Heart left ventricle (tissue), 16 donors: ENCODE data around the gene THOC7. TPM values are rescaled to one million over a fixed set of nuclear protein-coding genes. Genes with fewer than 3 reads are reported as not detected.
A peak's percentile ranks its signal among the peaks of the same experiment; 100 is the strongest.

Experiments
- ATAC-seq, 4 donors: fragments of 200-7000 bp; cut with Tn5 transposase; one replicate each; pipeline ENCODE4 v1.9.1; 2020 to 2022; ENCODE audit warnings: moderate library complexity in 4 of 4, mild to moderate bottlenecking in 3 of 4, moderate number of reproducible peaks in 1 of 4
- DNase-seq, 5 donors: peaks; one replicate each; pipeline ENCODE4 v3.0.0-alpha.2; 2020
- H3K27ac ChIP-seq, 12 donors: fragments of 200-600 bp; sonication (generic) in 4 of 12; one replicate each; pipeline versions ENCODE4 v1.5.0 to v1.8.0; 2016 to 2022; ENCODE audit warnings: mild to moderate bottlenecking in 2 of 12
- H3K27me3 ChIP-seq, 9 donors: fragments of 200-600 bp; sonication (generic) in 2 of 9; one replicate each; pipeline versions ENCODE4 v1.5.1 to v1.8.0; 2016 to 2022; ENCODE audit warnings: mild to moderate bottlenecking in 3 of 9
- H3K36me3 ChIP-seq, 9 donors: fragments of 200-600 bp; sonication (generic) in 2 of 9; one replicate each; pipeline versions ENCODE4 v1.5.0 to v1.8.0; 2018 to 2022; ENCODE audit warnings: mild to moderate bottlenecking in 2 of 9
- H3K4me1 ChIP-seq, 12 donors: fragments of 200-600 bp; sonication (generic) in 4 of 12; one replicate each; pipeline versions ENCODE4 v1.5.0 to v1.8.0; 2016 to 2022; ENCODE audit warnings: mild to moderate bottlenecking in 3 of 12
- H3K4me3 ChIP-seq, 12 donors: fragments of 200-600 bp; sonication (generic) in 4 of 12; one replicate each; pipeline versions ENCODE4 v1.5.0 to v1.8.0; 2017 to 2022; ENCODE audit warnings: mild to moderate bottlenecking in 9 of 12, moderate library complexity in 4 of 12
- H3K9me3 ChIP-seq, 12 donors: fragments of 200-600 bp; sonication (generic) in 4 of 12; one replicate each; pipeline versions ENCODE4 v1.5.0 to v1.8.0; 2016 to 2022; ENCODE audit warnings: mild to moderate bottlenecking in 1 of 12
- CTCF ChIP-seq, 12 donors: fragments of 200-600 bp; sonication (generic) in 4 of 12; IDR thresholded peaks; one replicate each; pipeline versions ENCODE4 v1.5.0 to v1.8.0; 2018 to 2022; ENCODE audit warnings: antibody characterized with exemption in 12 of 12, mild to moderate bottlenecking in 5 of 12
- POLR2A ChIP-seq, 2 donors: fragments of 450-650 bp; IDR thresholded peaks; one replicate each; pipeline ENCODE4 v1.6.1; 2017; ENCODE audit warnings: antibody characterized with exemption in 2 of 2, mild to moderate bottlenecking in 2 of 2, moderate library complexity in 2 of 2
- WGBS, 4 donors: extraction: QIAGEN DNeasy Blood & Tissue Kit in 2 of 4; methylation state at CpG; one replicate each; pipeline versions ENCODE4 v1.1.5 to v1.1.7; 2013 to 2018; 5-methylcytosine and 5-hydroxymethylcytosine counted together
- intact Hi-C, 10 donors: fragments of 100-400 bp; cut with DNase I; formaldehyde crosslinking; loops; one replicate each; pipeline versions ENCODE4 v1.11.1 to v1.14.2; 2022
- polyA plus RNA-seq, 2 donors: library from polyadenylated mRNA; stranded (reverse); fragments of 200-250 nt; gene quantifications; one replicate each; pipeline ENCODE4 v1.2.3, GENCODE V29; 2013
- total RNA-seq, 9 donors: library from RNA; depleted of rRNA in 2 of 9; stranded (reverse); fragments of >200 nt in 2 of 9; fragmentation: NEBNext Ultra II Directional in 3 of 9; extraction: Animal tissue kit (Norgen Biotek cat#: 25700) in 3 of 9; gene quantifications; one replicate each; pipeline versions ENCODE4 v1.1.0 to v1.2.4, GENCODE V29; 2016 to 2023
- donor health status: ischemic (EF 13 %, LVEDD 7.1; RV severe dilation, severe dysfunction).
- donor health status: healthy with polysubstance abuse.
- donor health status: DM: no; HTN: yes; CAD: no.
- donor health status: DM: no; HTN: no; CAD: no.
- donor health status: ischemic (EF 25% LVEDD 6.9; RV normal size, moderate dysfunction).
- donor health status: ischemic (EF 25% LVEDD 5.7; RV mildly dilated, moderate dysfunction).
- donor health status: healthy.
- donor health status: DM: yes; HTN: yes; CAD: no.
- donor health status: ischemic (EF 35%, LVEDD 5.7; RV mildly dilated, moderate dysfunction).
- donor health status: nonischemic (EF 11% LVEDD 7.7; RV severe dilation, severe dysfunction).
- donor health status: DM: yes; HTN: yes; CAD: no.
- donor health status: PGD.
- donor health status: ischemic (EF 29% LVEDD 5.4; RV normal size, mild dysfunction).
- donor health status: nonischemic (EF 23%, LVEDD 6.1; RV moderate dilation, normal function).

The THOC7 gene
- total and polyA plus RNA-seq, 11 donors: 63.6 to 171 (median 77.4) TPM

- intact Hi-C loops: loop anchor here in 8 of 10 donors (2.0 to 10.0 kb wide), 5 partner anchors 37 to 130 kb away; partner anchors contain the start of gene SCAANT1 (in 5 of the 8)
- no peaks in the 10 kb centered on the region for H3K27me3 ChIP-seq
- no peaks in the 10 kb centered on the region for H3K9me3 ChIP-seq
- DNase-seq: no peak
- WGBS, 4 donors: 7 to 15% (median 8%) methylated on average over 3 of the region's 3 CpGs
- H3K4me1 ChIP-seq: peaks cover 3 to 22% (median 15%) of the 10 kb centered on the region in 12 donors
- peak overlapping the region; percentile 89 to 99 (median 96) for H3K4me3 ChIP-seq
- H3K36me3 ChIP-seq: peaks cover 0 to 7% (median 0%) of the 10 kb centered on the region in 9 donors
- H3K27ac ChIP-seq: peak overlapping the region in 11 of 12 donors; percentile 19 to 95 (median 88)
- TF ChIP-seq CTCF (IDR thresholded peaks at IDR 0.05) (no peak), POLR2A (IDR thresholded peaks at IDR 0.05) (no peak)
- no peak for ATAC-seq
Observed at GRCh38 chr3:63864965-63865327, 1.3 kb upstream of the THOC7 start.

GRCh38 chr3:63864008-63864964 lies 681 bp upstream of the THOC7 start:
- DNase-seq (peak; percentile 41 to 70 (median 53)), ATAC-seq (peak; percentile 5 to 60 (median 45))
- H3K27ac ChIP-seq: peak overlapping the region; percentile 19 to 95 (median 88)
- H3K27me3 ChIP-seq: no peaks in the 10 kb centered on the region
- WGBS, 4 donors: 0 to 1% (median 1%) methylated on average over 17 to 93 of the region's 93 CpGs
- peaks cover 3 to 22% (median 15%) of the 10 kb centered on the region in 12 donors for H3K4me1 ChIP-seq
- intact Hi-C loops: loop anchor here in 7 of 10 donors (2.0 to 10.0 kb wide), 4 partner anchors 47 to 131 kb away; partner anchors contain the start of gene SCAANT1 (in 4 of the 7)
- TF ChIP-seq POLR2A (IDR thresholded peaks at IDR 0.05) (peak in 1 of 2 donors; percentile 19), CTCF (IDR thresholded peaks at IDR 0.05) (no peak)
- H3K36me3 ChIP-seq: peaks cover 0 to 7% (median 0%) of the 10 kb centered on the region in 9 donors
- peak overlapping the region; percentile 89 to 99 (median 96) for H3K4me3 ChIP-seq
- H3K9me3 ChIP-seq: no peaks in the 10 kb centered on the region

GRCh38 chr3:63862804-63863149 lies 828 bp downstream of the THOC7 start:
- H3K4me3 ChIP-seq: peak overlapping the region; percentile 61 to 99 (median 96)
- intact Hi-C loops: loop anchor here in 7 of 10 donors (2.0 to 10.0 kb wide), 4 partner anchors 50 to 132 kb away; partner anchors contain the start of gene SCAANT1 (in 5 of the 7)
- 26 to 32% (median 28%) methylated on average over 5 of the region's 5 CpGs for WGBS, 4 donors
- TF ChIP-seq CTCF (IDR thresholded peaks at IDR 0.05): no peak
- TF ChIP-seq POLR2A (IDR thresholded peaks at IDR 0.05): no peak
- peak overlapping the region in 10 of 12 donors; percentile 87 to 96 (median 92) for H3K27ac ChIP-seq
- ATAC-seq: peak in 1 of 4 donors; percentile 10
- H3K9me3 ChIP-seq: no peaks in the 10 kb centered on the region
- H3K4me1 ChIP-seq: peaks cover 3 to 22% (median 15%) of the 10 kb centered on the region in 12 donors
- H3K27me3 ChIP-seq: no peaks in the 10 kb centered on the region
- peaks cover 0 to 7% (median 0%) of the 10 kb centered on the region in 9 donors for H3K36me3 ChIP-seq
- DNase-seq: no peak

- Histone ChIP-seq H3K27me3 (no peaks in the 10 kb centered on the region), H3K9me3 (no peaks in the 10 kb centered on the region), H3K27ac (no peak overlapping the region), H3K4me3 (no peak overlapping the region), H3K4me1 (peaks cover 3 to 22% (median 15%) of the 10 kb centered on the region in 12 donors), H3K36me3 (peaks cover 0 to 4% (median 0%) of the 10 kb centered on the region in 9 donors)
- no peak for TF ChIP-seq POLR2A (IDR thresholded peaks at IDR 0.05)
- 88 to 91% (median 89%) methylated on average over 5 of the region's 5 CpGs for WGBS, 4 donors
- intact Hi-C loops: loop anchor here in 6 of 10 donors (5.0 to 10.0 kb wide), 3 partner anchors 51 to 133 kb away; partner anchors contain the start of gene SCAANT1 (in 4 of the 6)
- ATAC-seq (no peak), DNase-seq (no peak)
Observed at GRCh38 chr3:63861306-63861705, 2.3 kb downstream of the THOC7 start.
